DMS79 (cell line): ENCODE results near the gene CASQ2.
"Not testable (repeated sequence)": the region's sequence is repeated elsewhere in the genome, so short reads cannot be mapped to it uniquely, and the experiment has no call there.

ENCODE experiments used
- DNase-seq: peaks from one replicate; lab custom pipeline; 2025; lab: John Stamatoyannopoulos, UW

CASQ2 gene

DNA sequence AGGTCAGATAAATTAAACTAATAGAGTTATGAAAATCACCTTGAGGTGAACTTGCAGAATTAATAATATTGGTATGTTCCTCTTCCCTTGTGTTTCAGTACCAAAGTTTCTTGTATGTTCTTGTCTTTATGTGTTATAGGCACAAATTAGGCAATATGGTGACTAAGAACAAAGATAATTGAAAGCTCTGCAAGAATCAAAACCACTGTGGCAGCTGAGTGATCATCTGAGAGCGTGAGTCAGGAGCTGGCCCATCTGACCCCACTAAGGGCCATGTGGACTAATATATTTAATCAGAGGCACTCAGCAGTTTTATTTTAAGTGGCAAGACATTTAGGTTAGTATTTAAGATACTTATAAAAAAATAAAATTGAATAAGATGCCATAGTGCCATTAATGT, 12.8 kb upstream of the CASQ2 start:
- no peak for DNase-seq

DNA sequence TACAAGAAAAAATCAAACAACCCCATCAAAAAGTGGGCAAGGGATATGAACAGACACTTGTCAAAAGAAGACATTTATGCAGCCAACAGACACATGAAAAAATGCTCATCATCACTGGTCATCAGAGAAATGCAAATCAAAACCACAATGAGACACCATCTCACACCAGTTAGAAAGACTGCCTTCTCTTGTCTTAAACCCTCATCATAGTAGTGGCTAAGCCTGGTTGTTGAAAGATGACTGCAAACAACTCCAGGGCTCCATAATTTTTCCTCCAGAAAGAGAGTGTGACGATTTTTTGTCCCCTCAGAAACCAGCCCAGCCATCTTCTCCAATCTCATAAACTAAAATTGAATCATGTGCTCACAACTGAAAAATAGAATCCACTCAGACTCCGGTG, 12.1 kb upstream of the CASQ2 start:
- DNase-seq: not testable (repeated sequence)

DNA sequence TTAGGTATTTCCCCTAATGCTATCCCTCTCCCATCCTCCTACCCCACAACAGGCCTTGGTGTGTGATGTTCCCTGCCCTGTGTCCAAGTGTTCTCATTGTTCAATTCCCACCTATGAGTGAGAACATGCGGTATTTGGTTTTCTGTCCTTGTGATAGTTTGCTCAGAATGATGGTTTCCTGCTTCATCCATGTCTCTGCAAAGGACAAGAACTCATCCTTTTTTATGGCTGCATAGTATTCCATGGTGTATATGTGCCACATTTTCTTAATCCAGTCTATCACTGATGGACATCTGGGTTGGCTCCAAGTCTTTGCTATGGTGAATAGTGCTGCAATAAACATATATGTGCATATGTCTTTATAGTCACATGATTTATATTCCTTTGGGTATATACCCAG, 10.6 kb upstream of the CASQ2 start:
- not testable (repeated sequence) for DNase-seq

DNA sequence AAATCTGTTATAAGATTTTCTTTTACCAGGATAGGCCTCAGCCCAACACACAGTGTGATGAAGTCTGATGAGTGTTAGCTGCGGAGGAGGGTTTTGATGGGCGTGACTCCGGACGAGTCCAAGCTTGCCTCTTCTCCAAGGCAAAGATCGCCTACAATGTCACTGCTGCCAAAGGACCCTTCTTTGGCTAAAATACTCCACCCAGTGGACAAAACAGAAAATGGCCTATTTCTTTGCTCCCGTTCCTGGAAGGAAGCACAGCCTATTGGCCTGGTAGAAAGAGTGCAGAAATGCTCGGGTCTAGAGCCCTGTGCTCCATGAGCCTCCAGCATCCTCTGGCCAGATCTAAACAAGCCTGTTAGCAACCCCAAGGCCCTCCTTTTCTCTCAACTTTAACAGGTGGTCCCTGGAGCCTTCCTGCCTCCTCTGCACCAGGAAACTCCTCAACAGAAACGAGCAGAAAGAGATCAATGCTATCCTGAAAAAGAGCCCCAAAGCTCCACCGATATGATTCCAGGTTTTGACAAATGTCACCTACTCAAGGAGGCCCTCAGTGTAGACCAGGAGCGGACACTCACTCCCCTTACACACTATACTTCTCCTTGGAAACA, 3.4 kb upstream of the CASQ2 start:
- peak; percentile 81 for DNase-seq

DNA sequence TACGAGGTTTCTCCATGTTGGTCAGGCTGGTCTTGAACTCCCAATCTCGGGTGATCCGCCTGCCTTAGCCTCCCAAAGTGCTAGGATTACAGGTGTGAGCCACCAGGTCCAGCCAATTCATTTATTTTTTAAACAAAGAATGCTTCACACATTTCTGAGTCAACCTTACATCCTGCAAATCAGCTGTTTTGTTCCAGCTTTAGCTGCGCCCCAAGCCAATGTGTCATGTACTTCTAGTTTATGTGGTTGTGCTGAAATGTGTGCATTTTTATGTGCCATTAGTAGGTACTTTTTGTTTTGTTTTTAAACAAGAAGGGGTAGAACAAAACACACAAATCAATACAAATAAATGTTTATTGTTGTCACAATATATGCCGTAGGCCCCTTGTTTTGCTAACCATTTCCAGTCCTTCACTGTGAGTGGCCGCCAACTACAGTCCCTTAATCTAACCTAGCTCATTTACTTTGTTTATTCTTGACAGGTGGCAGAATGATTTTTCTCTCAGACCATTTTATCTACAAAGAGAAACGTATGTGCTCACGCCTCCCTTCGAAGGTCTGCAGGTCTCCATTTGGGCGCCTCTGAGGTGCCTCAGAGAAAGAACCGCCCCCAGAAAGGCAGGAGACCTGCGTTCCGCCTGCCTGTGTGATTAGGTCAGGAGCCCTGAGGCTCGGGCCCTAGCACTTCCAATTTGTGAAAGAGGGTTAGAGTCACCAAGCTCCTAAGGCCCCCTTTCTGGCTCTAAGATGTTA, 2.8 kb upstream of the CASQ2 start:
- no peak for DNase-seq

DNA sequence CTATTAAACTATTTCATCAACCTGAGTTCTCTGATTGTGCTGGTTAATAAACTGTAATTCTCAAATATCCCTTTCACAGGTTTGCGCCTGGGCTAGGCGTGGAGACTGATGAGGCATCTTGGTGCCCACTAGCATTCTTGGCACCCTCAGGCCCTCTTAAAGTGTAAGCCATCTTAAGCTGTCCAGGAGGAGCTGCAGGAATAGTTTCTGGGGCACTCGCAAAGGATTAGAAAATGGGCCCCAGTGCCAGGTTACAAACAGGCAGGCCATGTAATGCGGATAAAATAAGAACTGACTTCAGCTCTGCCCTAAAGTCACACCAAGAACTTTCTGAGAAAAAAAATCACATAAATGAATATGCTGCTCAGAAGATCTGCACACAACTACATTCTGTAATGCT, 1.1 kb downstream of the CASQ2 start:
- no peak for DNase-seq

DNA sequence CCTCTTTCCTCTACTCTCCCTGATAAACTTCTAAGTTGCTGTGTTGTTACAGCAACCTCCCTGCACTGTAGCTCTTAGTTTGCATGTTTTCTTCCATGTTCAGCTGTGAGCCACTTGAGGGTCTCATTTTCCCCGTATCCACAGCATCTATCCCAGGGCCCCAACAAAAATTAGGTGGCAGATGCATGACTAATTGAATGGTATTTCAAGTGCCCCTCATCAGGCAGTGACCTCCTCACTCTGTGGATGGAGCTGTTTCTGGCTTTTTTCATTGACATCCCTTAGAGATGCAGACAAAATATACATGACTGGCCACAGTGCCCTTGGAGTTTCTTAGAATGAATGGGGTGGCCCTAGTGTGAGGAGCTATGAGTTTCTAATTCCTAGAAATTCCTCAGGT, 3.4 kb downstream of the CASQ2 start:
- DNase-seq: no peak

DNA sequence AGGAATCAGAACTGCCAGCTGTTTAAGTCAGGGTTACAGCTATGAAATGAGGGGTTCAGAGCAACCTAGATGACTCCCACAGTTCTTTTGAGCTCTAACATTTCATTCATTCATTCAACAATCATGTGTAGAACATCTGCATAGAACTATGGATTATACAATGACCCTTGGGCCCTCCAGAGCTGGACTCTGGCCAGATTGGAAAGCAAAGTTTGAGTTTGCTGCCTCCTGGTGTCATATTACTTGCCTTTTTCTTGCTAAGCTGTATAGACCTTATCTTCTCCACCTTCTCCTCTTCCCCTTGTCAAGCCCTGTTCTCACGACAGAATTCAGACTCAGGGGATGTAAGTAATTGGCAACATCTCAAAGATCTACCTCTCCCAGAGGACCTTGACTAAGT, 4.0 kb downstream of the CASQ2 start:
- DNase-seq: peak; percentile 10

DNA sequence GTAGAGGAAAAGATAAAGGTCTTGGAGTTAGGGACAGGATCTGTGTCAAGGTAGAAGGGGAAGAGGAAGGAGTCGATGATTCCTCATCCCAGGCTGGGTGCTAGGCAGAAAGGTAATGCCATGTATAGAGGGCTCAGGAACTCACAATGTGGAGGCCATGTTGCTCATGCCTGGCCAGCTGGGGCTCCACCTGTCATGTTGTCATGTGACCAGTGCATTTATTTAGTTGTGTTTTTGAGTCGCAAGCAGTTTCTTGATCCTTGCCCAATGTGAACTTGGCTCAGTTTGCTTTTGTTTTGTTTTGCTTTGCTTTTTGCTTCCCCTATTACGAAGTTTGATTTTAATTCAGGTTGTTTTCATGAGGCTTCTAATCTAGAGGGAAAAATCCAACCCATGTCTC, 5.7 kb downstream of the CASQ2 start:
- no peak for DNase-seq

DNA sequence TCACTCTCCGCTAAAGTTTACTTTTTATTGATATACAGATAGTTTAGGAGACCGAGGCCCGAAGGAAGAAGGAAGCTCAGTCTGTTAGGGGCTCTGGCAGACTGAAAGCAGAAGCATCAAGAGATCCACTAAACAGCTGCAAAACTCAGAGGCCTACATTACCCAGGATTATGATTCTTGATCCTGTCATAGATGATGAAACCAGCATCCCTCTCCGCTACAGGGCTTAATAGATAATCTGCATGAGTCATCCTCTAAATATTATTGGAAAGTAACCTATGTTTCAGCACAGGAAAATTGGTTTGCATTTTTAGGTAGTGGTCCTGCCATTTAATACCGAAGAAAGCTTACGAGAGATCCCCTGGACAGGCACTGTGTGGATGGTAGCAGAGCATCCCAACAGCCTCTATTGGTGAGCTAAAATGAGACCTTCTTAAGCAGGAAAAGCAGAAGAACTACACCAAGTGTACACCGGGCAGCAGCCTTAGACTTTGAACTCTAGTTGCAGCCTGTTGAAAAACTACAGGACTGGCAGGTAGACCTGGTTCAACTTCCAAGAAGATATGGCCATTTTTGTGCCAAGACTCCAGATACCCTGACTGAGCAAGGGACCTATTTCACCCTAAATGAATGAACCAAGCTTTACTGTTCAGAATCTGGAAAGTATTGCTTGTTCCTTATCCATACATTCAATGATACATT, 6.8 kb downstream of the CASQ2 start:
- DNase-seq: no peak

DNA sequence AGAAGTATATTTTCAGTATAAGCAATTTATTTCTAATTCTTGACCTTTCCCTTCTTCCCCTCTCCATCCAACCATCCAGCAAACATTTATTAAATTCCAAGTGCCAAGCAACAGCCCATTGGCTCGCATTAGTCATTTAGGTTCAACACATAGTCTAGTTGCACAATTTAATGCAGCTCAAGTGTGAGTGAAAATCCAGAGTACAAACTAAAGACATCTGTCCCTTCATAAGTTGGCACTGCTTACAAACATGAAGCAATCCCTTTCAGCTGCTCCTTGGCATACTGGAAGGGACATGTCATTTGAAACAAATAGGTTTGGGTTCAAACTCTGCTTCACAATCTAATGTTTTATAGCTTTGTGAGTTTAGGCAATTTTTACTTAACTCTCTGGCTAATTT, 10.7 kb downstream of the CASQ2 start:
- DNase-seq: no peak

DNA sequence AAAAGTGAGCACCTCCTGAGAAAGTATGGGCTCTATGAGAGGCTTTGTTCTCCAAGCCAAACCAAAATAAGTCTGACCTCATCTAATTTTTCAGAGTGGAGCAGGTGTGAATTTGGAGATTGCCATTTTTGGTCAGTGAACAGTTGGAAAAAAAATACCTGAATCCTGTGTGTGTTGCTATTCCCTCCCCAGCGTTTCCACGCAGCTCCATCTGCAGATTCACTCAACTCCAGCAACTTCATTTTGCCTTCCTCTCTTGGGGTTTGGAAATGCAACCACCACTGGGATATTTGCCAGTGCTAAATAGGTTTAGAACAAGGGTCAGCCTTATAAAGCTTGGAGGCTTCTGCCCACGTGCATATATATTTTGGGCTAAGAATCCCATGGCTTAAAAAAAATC, 11.2 kb downstream of the CASQ2 start:
- DNase-seq: no peak

DNA sequence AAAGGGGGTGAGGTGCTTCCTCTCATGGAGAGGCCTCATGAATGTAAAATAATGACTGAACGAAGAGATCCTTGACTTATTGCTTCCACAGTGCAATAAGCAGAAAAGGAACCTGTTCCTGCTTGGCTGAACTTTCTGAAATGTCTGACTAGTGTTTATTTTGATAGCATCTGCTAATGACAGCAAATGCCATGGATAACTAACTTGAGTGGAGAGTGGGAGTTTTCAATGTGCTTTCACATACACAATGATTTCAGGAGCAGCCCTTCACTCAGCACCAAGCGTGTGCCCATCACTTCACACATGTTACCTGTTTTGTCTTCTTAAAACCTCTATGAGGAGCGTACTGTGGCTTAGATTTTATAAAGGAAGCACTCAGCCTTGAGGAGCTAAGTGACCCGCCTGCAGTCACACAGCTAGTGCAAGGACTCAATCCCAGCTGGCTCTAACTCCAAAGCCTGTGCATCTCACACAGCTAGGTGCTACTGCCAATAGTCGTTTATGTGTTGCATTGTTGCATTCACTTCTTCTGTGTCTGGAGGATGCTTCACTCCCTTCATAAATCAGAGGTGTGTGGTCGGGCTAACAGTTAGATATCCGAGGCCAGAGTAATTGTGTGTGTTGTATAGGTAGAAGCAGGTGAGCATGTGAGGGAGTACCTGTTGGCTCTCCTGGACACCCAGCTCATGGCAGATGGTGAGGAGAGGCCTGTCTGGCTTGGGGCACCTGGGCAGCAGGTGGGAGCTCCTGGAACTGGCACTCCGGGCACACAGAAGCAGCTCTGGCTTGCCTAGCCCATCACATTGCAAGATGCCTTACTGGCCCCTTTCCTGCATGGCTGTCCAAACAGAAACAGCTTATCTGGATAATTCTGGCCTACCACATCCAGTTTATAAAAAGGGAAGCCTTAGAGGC, 12.8 kb downstream of the CASQ2 start:
- DNase-seq: no peak

DNA sequence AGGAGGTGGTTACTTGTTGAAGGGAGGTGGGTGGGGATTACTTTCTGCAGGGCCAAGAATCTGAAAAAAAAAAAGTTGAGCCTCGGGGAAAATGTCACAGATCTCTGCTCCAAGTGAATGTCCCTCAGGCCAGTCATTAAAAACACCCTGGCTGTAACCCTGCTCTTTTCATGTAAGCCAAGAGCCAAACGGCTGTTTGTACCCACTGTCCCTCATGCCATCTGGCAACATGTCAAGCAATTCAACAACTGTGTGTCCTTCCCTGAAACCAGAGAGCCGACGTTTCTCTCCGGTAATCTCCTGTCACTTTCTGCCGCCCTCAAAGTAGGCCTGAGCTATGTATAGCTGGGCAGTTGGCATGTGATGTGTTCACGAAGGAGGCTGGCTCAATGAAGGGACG, 14.7 kb downstream of the CASQ2 start:
- DNase-seq: no peak

DNA sequence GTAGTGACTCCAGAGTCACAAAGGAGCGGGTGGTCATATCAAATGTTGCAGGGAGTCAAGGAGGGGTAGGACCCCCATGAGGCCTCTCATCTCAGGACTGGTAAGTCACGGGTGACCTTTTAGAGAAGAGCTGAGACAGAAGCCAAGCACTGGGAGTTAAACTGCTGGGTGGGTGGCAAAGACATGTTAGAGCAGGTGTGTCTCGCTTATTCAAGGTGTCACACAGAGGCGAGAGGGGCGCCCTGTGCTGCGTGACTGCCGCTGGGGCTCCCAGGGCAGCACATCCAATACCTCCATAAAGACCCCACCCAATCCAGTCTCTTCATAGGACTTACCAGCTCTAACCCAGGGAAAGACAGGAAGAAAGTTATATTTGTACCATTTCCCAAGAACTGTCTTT, 15.2 kb downstream of the CASQ2 start:
- no peak for DNase-seq

DNA sequence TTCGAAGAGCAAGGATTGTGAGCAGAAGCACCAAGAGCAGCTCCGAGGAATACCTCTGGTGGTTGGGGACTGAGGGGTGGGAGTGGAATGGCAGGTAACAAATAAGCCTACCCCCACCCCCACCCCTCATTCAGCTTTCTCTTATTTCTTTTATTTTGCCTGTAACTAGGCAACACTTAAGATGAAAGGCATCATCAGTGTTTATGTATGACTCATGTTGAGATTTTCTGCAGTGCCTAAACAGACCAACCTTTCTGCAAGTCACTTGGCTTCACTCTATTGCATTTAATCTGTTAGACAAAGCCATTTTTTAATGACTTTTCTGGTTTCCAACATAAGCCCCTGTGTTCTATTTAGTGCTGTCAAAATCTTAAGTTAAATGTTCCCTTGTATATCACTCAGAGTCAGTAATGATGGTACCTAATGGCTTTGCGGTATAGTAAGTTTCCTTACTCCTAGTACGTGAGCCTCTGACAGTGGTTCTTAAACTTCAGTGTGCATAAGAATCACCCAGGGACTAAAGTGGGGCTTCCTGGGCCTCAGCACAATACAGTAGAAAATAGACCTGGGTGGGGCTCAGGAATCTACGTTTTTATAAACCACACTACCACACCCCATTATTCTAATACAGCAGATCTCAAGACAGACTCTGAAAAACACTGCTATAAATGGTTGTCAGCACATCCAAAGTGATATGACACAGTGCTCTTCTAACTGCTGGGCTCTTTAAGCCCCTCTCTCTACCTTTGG, 19.9 kb downstream of the CASQ2 start:
- DNase-seq: no peak

DNA sequence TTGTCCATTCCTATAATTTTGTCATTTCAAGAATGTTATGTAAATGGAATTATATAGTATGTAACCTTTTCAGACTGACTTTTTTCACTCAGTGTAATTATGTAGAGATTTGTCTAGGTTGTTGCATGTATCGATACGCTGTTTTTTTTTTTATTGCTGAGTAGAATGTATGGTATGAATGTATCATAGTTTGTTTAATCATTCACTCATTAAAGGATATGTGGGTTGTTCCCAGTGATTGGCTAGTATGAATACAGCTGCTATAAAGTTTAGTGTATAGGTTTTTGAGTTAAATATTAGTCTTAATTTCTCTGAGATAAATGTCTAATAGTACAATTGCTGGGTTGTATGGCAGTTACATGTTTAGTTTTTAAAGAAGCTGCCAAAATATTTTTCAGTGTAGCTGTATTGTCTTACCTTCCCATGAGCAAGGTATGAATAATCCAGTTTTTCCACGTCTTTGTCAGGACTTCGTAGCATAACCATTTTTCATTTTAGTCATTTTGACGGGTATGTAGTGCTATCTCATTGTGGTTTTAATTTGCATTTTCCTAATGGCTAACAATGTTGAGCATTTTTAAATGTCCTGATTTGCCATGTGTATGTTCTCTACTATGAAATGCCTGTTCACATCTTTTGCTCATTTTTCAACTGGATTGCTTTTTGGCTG, 22.4 kb downstream of the CASQ2 start:
- DNase-seq: no peak

DNA sequence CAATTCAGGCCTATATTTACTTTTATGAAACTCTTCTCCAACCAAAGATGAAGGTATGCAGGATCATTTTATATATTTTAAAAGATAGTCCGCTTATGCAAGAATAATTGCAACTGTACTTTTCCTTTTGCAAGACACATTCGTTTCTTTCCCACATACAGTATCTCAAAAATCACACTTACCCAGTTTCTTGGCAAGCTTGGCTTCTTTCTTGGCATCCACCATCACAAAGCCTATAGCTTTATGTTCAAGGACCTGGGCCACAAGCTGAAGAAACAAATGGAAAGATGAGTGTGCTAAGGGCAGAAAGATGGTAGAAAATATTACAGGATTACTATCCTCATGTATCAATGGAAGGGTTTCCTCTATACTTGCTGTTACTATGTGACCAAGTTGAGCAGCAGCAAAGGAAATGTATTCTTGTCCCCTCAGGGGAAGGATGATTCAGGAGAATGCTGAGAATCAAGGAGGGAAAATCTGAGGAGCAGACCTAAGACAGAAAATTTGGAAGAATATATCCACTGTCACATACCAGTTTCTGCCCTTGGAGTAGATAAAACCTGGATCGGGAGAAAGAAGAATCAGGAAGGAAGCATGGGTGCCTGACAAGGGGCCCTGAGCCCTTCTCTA, 23.8 kb downstream of the CASQ2 start:
- DNase-seq: no peak

DNA sequence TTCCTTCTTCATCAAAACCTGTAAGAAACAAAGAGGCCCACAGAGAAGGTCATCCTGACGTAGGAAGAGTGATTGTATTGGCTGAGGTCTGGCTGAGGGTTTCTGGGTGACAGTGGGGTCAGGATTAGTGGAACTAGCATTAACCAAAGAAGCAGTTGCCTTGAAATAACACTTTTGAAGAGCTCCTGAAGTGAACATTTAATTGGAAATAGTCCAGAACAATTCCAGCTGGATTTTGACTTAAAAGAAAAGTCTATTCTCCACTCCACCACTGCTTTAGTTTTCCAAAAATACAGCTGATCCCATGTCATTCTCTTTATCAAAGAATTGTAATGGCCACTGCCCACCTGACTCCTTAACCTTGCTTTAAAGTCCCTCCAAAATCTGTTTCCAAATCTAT, 27.7 kb downstream of the CASQ2 start:
- no peak for DNase-seq

DNA sequence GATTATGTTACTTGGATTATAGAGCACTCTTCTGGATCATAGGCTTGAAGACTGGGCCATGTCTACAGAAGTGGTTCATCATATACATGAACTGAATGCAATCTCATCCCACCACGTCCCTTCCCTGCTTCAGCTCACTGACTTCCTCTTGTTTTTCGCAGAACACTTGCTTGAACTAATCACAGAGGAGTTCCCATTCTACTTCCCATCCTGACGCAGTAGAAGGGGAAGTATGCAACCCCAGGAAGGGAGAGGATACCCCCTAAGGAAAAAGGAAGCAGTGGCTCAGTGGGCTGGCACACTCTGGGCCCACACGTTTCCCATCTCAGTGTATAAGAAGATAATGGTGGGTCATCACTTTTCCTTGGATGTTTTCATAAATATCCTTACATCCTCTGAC, 36.2 kb downstream of the CASQ2 start:
- no peak for DNase-seq

DNA sequence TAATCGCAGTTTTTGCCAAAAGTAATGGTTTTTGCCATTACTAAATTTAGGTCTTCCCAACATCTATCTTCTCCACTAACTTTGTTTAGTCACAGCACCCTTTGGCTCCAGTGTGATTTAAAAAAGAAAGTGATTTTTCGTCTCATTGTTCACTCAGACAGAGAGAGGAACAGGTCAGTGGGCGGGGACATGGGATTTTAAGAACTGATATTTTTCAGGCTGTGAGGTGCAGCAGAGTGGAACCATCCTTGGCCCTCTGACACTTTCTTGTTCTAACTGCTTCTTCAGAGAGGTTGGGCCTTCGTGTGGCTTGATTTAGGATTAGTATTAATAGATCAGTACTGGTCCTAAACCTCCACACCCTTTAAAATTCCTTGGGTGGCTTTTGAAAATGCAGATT, 38.8 kb downstream of the CASQ2 start:
- DNase-seq: no peak
